Astrocyte (in vitro differentiated cells and primary cell): ENCODE results near the gene TENT5C. TPM values are rescaled to one million over a fixed set of nuclear protein-coding genes. Genes with fewer than 3 reads are reported as not detected.

Source experiments
- DNase-seq: peaks from one replicate; pipeline ENCODE4 v3.0.0-alpha.2; 2010; ENCODE audit warnings: low read depth
- FAIRE-seq: peaks from 2 replicates; lab custom pipeline; 2011; peaks lifted over from hg19 to GRCh38; lab: Jason Lieb, UNC
- H2AFZ ChIP-seq: 2 replicates; pipeline ENCODE4 v1.6.0; 2012; ENCODE audit warnings: low read depth, low read length, inconsistent platforms
- H3K27ac ChIP-seq: 2 replicates; pipeline ENCODE4 v1.5.1; 2011; ENCODE audit warnings: low read depth, low read length, inconsistent platforms
- H3K27me3 ChIP-seq: 2 replicates; pipeline ENCODE4 v1.6.0; 2011; ENCODE audit warnings: low read length, inconsistent platforms; ENCODE audit not compliant: insufficient read depth
- H3K36me3 ChIP-seq: 2 replicates; pipeline ENCODE4 v1.5.1; 2011; ENCODE audit warnings: low read length, inconsistent platforms; ENCODE audit not compliant: insufficient read depth
- H3K4me1 ChIP-seq: 2 replicates; pipeline ENCODE4 v1.5.1; 2011; ENCODE audit warnings: low read length, inconsistent platforms; ENCODE audit not compliant: insufficient read depth
- H3K4me2 ChIP-seq: 2 replicates; pipeline ENCODE4 v1.6.0; 2012; ENCODE audit warnings: low read length, inconsistent platforms
- H3K4me3 ChIP-seq: 2 replicates; pipeline ENCODE4 v1.5.1; 2011; ENCODE audit warnings: low read depth, mild to moderate bottlenecking, low read length, inconsistent platforms; ENCODE audit not compliant: insufficient read depth
- H3K79me2 ChIP-seq: 2 replicates; pipeline ENCODE4 v1.6.0; 2012; ENCODE audit warnings: mild to moderate bottlenecking, low read length, inconsistent platforms; ENCODE audit not compliant: insufficient read depth
- H3K9ac ChIP-seq: 2 replicates; pipeline ENCODE4 v1.6.0; 2012; ENCODE audit warnings: mild to moderate bottlenecking, low read length, inconsistent platforms
- H3K9me3 ChIP-seq: 2 replicates; pipeline ENCODE4 v1.5.1; 2012; ENCODE audit warnings: low read depth, mild to moderate bottlenecking, low read length, inconsistent platforms; ENCODE audit not compliant: insufficient read depth
- H4K20me1 ChIP-seq: 2 replicates; pipeline ENCODE4 v1.6.0; 2012; ENCODE audit warnings: low read length, inconsistent platforms; ENCODE audit not compliant: insufficient read depth
- H3K27ac Mint-ChIP-seq: one replicate; pipeline ENCODE4 v1.8.0; 2021; ENCODE audit warnings: mild to moderate bottlenecking, mixed read lengths; ENCODE audit not compliant: unreplicated experiment
- H3K27me3 Mint-ChIP-seq: one replicate; pipeline ENCODE4 v1.8.0; 2021; ENCODE audit warnings: low read depth, mixed read lengths; ENCODE audit not compliant: unreplicated experiment
- H3K36me3 Mint-ChIP-seq: one replicate; pipeline ENCODE4 v1.8.0; 2021; ENCODE audit warnings: low read depth, mixed read lengths; ENCODE audit not compliant: unreplicated experiment
- H3K4me1 Mint-ChIP-seq: one replicate; pipeline ENCODE4 v1.8.0; 2021; ENCODE audit warnings: low read depth, mixed read lengths; ENCODE audit not compliant: unreplicated experiment
- H3K4me3 Mint-ChIP-seq: one replicate; pipeline ENCODE4 v1.8.0; 2021; ENCODE audit warnings: mild to moderate bottlenecking, moderate library complexity, mixed read lengths; ENCODE audit not compliant: unreplicated experiment
- H3K9me3 Mint-ChIP-seq: one replicate; pipeline ENCODE4 v1.8.0; 2021; ENCODE audit warnings: mild to moderate bottlenecking, mixed read lengths; ENCODE audit not compliant: unreplicated experiment
- CTCF ChIP-seq: IDR thresholded peaks from 2 replicates; pipeline ENCODE4 v1.5.1; 2011; ENCODE audit warnings: low read depth, mild to moderate bottlenecking, inconsistent platforms, low read length, moderate library complexity; ENCODE audit not compliant: insufficient read depth
- EZH2 ChIP-seq: IDR thresholded peaks from 2 replicates; pipeline ENCODE4 v1.6.1; 2012; ENCODE audit warnings: mild to moderate bottlenecking, low read length, inconsistent platforms; ENCODE audit not compliant: insufficient read depth
- total RNA-seq: library from RNA; stranded (reverse); gene quantifications from 2 replicates; pipeline ENCODE4 v1.2.1, GENCODE V29; 2021

TENT5C gene
- total RNA-seq, 1 donor from 2014 or later, result 0.77 TPM

GRCh38 chr1:117570988-117571409 lies 34.8 kb upstream of the TENT5C start:
- FAIRE-seq (no peak), DNase-seq (no peak)
- TF ChIP-seq EZH2 (no peak), CTCF (no peak)
- H4K20me1 ChIP-seq, result no peaks in the 10 kb centered on the region
- no peaks in the 10 kb centered on the region for H3K9me3 ChIP-seq
- no peak overlapping the region for H3K27ac ChIP-seq
- no peak overlapping the region for H2AFZ ChIP-seq
- Mint-ChIP-seq H3K27ac (no peak overlapping the region), H3K4me3 (no peak overlapping the region), H3K4me1 (no peaks in the 10 kb centered on the region), H3K36me3 (no peaks in the 10 kb centered on the region), H3K27me3 (peaks cover 12% of the 10 kb centered on the region), H3K9me3 (peaks cover 1% of the 10 kb centered on the region)
- no peak overlapping the region for H3K9ac ChIP-seq
- H3K27me3 ChIP-seq, result no peaks in the 10 kb centered on the region
- H3K79me2 ChIP-seq, result no peaks in the 10 kb centered on the region
- no peaks in the 10 kb centered on the region for H3K4me1 ChIP-seq
- H3K36me3 ChIP-seq, result no peaks in the 10 kb centered on the region
- H3K4me2 ChIP-seq, result no peak overlapping the region
- no peak overlapping the region for H3K4me3 ChIP-seq

GRCh38 chr1:117571496-117571895 lies 34.4 kb upstream of the TENT5C start:
- FAIRE-seq (no peak), DNase-seq (no peak)
- H3K4me1 ChIP-seq, result no peaks in the 10 kb centered on the region
- no peaks in the 10 kb centered on the region for H3K27me3 ChIP-seq
- H3K36me3 ChIP-seq, result no peaks in the 10 kb centered on the region
- no peak overlapping the region for H3K9ac ChIP-seq
- no peak overlapping the region for H3K4me3 Mint-ChIP-seq
- no peaks in the 10 kb centered on the region for H3K79me2 ChIP-seq
- H3K4me1 Mint-ChIP-seq, result no peaks in the 10 kb centered on the region
- peaks cover 1% of the 10 kb centered on the region for H3K9me3 Mint-ChIP-seq
- no peak overlapping the region for H3K4me3 ChIP-seq
- TF ChIP-seq EZH2 (no peak), CTCF (no peak)
- no peak overlapping the region for H3K4me2 ChIP-seq
- no peak overlapping the region for H3K27ac Mint-ChIP-seq
- no peak overlapping the region for H3K27ac ChIP-seq
- no peak overlapping the region for H2AFZ ChIP-seq
- no peaks in the 10 kb centered on the region for H4K20me1 ChIP-seq
- peaks cover 12% of the 10 kb centered on the region for H3K27me3 Mint-ChIP-seq
- no peaks in the 10 kb centered on the region for H3K9me3 ChIP-seq
- H3K36me3 Mint-ChIP-seq, result no peaks in the 10 kb centered on the region

GRCh38 chr1:117572546-117572945 lies 33.3 kb upstream of the TENT5C start:
- Histone ChIP-seq H3K36me3 (no peaks in the 10 kb centered on the region), H3K9ac (no peak overlapping the region), H3K4me3 (no peak overlapping the region), H3K4me2 (no peak overlapping the region), H3K27me3 (no peaks in the 10 kb centered on the region), H2AFZ (no peak overlapping the region), H4K20me1 (no peaks in the 10 kb centered on the region), H3K27ac (no peak overlapping the region), H3K9me3 (no peaks in the 10 kb centered on the region), H3K4me1 (no peaks in the 10 kb centered on the region), H3K79me2 (no peaks in the 10 kb centered on the region)
- H3K27me3 Mint-ChIP-seq, result peaks cover 7% of the 10 kb centered on the region
- no peak overlapping the region for H3K27ac Mint-ChIP-seq
- DNase-seq (no peak), FAIRE-seq (no peak)
- H3K9me3 Mint-ChIP-seq, result no peaks in the 10 kb centered on the region
- H3K36me3 Mint-ChIP-seq, result no peaks in the 10 kb centered on the region
- H3K4me1 Mint-ChIP-seq, result no peaks in the 10 kb centered on the region
- TF ChIP-seq CTCF (no peak), EZH2 (no peak)
- no peak overlapping the region for H3K4me3 Mint-ChIP-seq
